ENCODE measurements around the gene KRT9.
A peak's percentile ranks its signal among the peaks of the same experiment; 100 is the strongest.
"Not testable (repeated sequence)": the region's sequence is repeated elsewhere in the genome, so short reads cannot be mapped to it uniquely, and the experiment has no call there.

KRT9 gene

DNA sequence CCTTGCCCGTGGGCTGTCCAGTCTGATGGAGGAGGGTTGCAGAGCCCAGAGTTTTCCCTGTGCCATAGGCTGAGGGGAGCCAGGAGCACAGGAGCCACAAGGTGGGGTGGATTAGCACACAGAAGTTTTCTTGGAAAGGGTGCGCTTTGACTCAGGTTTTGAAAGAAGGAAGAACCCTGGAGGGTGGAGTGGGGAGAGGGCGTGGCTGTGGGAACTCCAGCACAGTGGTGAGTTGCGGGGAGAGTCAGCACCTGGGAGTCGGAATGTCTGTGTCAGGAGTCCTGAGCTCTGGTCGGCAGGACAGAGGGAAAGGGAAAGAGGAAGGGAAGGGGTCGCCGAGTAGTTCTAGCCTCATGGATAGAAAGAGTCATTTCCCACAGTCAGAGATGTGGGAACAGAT is 23.7 kb upstream of the KRT9 start:
- no peak for DNase-seq (ENCODE audit: low read depth)
- H3K4me1 ChIP-seq (ENCODE audit: control insufficient read depth, insufficient read depth, low read length), result peaks cover 11% of the 10 kb centered on the region
- peaks cover 31% of the 10 kb centered on the region for H3K27me3 ChIP-seq (replicated peaks; ENCODE audit: control insufficient read depth, insufficient read depth, low read length)
- H3K36me3 ChIP-seq (ENCODE audit: control insufficient read depth, insufficient read depth, low read length, severe bottlenecking), result no peaks in the 10 kb centered on the region
- peaks cover 3% of the 10 kb centered on the region for H3K9me3 ChIP-seq (ENCODE audit: control insufficient read depth, low read length)
- H3K9ac ChIP-seq (ENCODE audit: low read length), result no peak overlapping the region
- no peak overlapping the region for H3K4me3 ChIP-seq (ENCODE audit: low read length)

GRCh38 chr17:41594363-41594915 is 22.6 kb upstream of the KRT9 start:
- Histone ChIP-seq H3K27me3 (replicated peaks; ENCODE audit: control insufficient read depth, insufficient read depth, low read length) (peaks cover 31% of the 10 kb centered on the region), H3K4me3 (ENCODE audit: low read length) (no peak overlapping the region), H3K4me1 (ENCODE audit: control insufficient read depth, insufficient read depth, low read length) (peaks cover 8% of the 10 kb centered on the region), H3K9ac (ENCODE audit: low read length) (peak overlapping the region; percentile 83), H3K36me3 (ENCODE audit: control insufficient read depth, insufficient read depth, low read length, severe bottlenecking) (no peaks in the 10 kb centered on the region), H3K9me3 (ENCODE audit: control insufficient read depth, low read length) (peaks cover 3% of the 10 kb centered on the region)
- DNase-seq (ENCODE audit: low read depth), result no peak

- no peaks in the 10 kb centered on the region for H3K36me3 ChIP-seq (ENCODE audit: control insufficient read depth, insufficient read depth, low read length, severe bottlenecking)
- H3K4me3 ChIP-seq (ENCODE audit: low read length), result no peak overlapping the region
- peaks cover 3% of the 10 kb centered on the region for H3K9me3 ChIP-seq (ENCODE audit: control insufficient read depth, low read length)
- peaks cover 31% of the 10 kb centered on the region for H3K27me3 ChIP-seq (replicated peaks; ENCODE audit: control insufficient read depth, insufficient read depth, low read length)
- peaks cover 8% of the 10 kb centered on the region for H3K4me1 ChIP-seq (ENCODE audit: control insufficient read depth, insufficient read depth, low read length)
- DNase-seq (ENCODE audit: low read depth), result no peak
- peak overlapping the region; percentile 83 for H3K9ac ChIP-seq (ENCODE audit: low read length)
These were observed 21.6 kb upstream of the KRT9 start for GRCh38 chr17:41593306-41593981.

- H3K9ac ChIP-seq (ENCODE audit: low read length), result peak overlapping the region; percentile 72
- H3K36me3 ChIP-seq (ENCODE audit: control insufficient read depth, insufficient read depth, low read length, severe bottlenecking), result no peaks in the 10 kb centered on the region
- no peak overlapping the region for H3K4me3 ChIP-seq (ENCODE audit: low read length)
- DNase-seq (ENCODE audit: low read depth), result no peak
- H3K9me3 ChIP-seq (ENCODE audit: control insufficient read depth, low read length), result peaks cover 3% of the 10 kb centered on the region
- peaks cover 8% of the 10 kb centered on the region for H3K4me1 ChIP-seq (ENCODE audit: control insufficient read depth, insufficient read depth, low read length)
- peaks cover 31% of the 10 kb centered on the region for H3K27me3 ChIP-seq (replicated peaks; ENCODE audit: control insufficient read depth, insufficient read depth, low read length)
These were observed 20.9 kb upstream of the KRT9 start for GRCh38 chr17:41592601-41593305.

DNA sequence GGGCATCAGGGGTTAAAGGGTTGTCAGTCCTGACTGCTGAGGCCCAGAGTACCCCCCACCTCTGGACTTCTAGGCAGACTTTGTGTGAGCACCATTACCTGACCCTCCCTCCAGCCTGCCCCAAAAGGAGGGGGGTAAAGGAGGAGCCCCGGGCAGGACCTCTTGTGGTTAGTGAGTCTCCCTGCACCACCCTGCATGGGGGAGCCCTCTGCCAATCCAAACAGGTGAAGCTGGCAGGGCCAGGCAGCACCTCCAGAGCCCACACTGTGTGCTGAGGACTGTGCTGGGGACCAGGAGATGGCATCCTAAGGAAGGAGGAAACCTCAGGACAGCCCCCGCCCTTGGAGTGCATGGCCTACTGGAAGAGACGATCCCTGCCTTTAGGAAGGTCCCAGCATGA is 17.4 kb upstream of the KRT9 start:
- no peak for DNase-seq (ENCODE audit: low read depth)
- Histone ChIP-seq H3K9ac (ENCODE audit: low read length) (no peak overlapping the region), H3K27me3 (replicated peaks; ENCODE audit: control insufficient read depth, insufficient read depth, low read length) (peaks cover 19% of the 10 kb centered on the region), H3K36me3 (ENCODE audit: control insufficient read depth, insufficient read depth, low read length, severe bottlenecking) (no peaks in the 10 kb centered on the region), H3K9me3 (ENCODE audit: control insufficient read depth, low read length) (peaks cover 3% of the 10 kb centered on the region), H3K4me1 (ENCODE audit: control insufficient read depth, insufficient read depth, low read length) (peaks cover 7% of the 10 kb centered on the region), H3K4me3 (ENCODE audit: low read length) (no peak overlapping the region)

DNA sequence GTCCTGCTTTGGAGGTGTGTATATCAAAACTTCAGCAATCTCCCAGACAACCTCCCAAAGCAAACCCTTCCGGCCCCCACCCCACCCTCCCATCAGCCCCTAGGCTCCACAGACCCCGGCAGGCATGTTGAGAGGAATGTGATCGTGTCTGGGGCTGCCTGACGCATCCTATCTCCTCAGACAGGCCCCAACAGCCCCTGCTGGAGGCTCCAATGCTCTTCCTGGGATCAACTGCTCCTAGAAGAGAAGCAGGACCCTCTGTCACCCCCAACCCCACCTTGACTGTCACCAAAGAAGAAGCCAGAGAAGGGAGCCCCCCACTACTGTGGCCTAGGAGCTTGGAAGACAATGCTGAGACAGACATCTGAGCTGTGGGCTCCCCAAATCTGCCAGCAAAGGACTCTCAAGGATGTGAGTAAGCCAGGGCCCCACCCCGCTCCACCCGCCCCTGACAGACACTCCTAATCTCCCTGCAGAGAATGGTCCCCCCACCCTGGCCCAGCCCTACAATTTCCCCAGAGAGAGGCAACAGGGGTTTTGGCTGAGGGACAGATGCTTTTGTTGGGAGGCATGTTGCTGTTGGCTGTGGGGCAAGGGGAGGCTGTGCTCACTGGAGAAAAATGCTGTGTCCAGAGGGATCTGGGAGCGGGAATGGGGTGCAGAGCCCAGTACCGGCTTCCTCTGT is 16.4 kb upstream of the KRT9 start:
- no peak for DNase-seq (ENCODE audit: low read depth)
- H3K27me3 ChIP-seq (replicated peaks; ENCODE audit: control insufficient read depth, insufficient read depth, low read length), result peaks cover 19% of the 10 kb centered on the region
- no peaks in the 10 kb centered on the region for H3K36me3 ChIP-seq (ENCODE audit: control insufficient read depth, insufficient read depth, low read length, severe bottlenecking)
- no peak overlapping the region for H3K9ac ChIP-seq (ENCODE audit: low read length)
- H3K4me1 ChIP-seq (ENCODE audit: control insufficient read depth, insufficient read depth, low read length), result peaks cover 2% of the 10 kb centered on the region
- no peak overlapping the region for H3K4me3 ChIP-seq (ENCODE audit: low read length)
- H3K9me3 ChIP-seq (ENCODE audit: control insufficient read depth, low read length), result peaks cover 3% of the 10 kb centered on the region

- Histone ChIP-seq H3K9ac (ENCODE audit: low read length) (no peak within 1 kb of the TSS), H3K4me3 (ENCODE audit: low read length) (no peak within 1 kb of the TSS), H3K27me3 (replicated peaks; ENCODE audit: control insufficient read depth, insufficient read depth, low read length) (peaks cover 22% of the 10 kb centered on the region), H3K36me3 (ENCODE audit: control insufficient read depth, insufficient read depth, low read length, severe bottlenecking) (no peaks in the 10 kb centered on the region), H3K9me3 (ENCODE audit: control insufficient read depth, low read length) (peaks cover 3% of the 10 kb centered on the region), H3K4me1 (ENCODE audit: control insufficient read depth, insufficient read depth, low read length) (peaks cover 10% of the 10 kb centered on the region)
- no peak for DNase-seq (ENCODE audit: low read depth)
These were observed 15.1 kb upstream of the KRT9 start, which contains the start of gene KRT14 for GRCh38 chr17:41586863-41587495. KRT14 (minus strand) TSS chr17:41586895; CDS start chr17:41586834, 61 bp downstream.

DNA sequence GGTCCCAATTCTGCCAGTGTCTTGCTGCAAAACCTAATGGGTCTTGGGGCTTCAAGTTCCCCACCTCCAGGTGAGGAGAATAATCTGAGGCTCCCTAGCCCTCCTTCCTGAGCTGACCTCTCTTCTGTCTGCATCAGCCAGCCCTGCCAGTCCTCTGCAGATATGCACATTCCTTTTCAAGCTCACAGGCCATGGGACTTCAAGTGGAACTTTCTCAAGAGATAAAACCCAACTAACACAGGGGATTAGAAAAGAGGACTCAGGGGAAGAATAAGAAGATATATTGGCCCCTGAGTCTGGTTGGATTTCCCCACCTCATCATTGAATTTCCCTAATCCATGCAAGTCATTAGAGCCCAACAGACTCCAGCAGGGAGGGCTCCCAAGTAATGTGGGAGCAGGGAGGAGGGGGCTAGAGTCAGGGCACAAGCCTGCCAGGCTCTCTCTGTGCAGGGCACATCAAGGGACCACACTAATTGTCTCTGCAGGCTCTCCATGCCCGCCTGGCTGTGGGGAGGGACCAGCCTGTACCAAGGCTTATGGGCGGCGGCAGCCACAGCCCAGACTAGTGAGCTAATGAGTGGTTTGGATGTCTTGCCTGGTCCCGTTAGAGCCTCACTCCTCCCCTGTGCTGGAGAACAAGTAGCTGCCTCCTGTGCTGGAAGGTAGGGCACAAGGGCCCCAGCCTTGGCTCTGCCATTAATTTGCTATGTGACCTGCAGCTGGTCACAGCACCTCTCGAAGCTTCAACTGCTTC is 13.6 kb upstream of the KRT9 start:
- H3K36me3 ChIP-seq (ENCODE audit: control insufficient read depth, insufficient read depth, low read length, severe bottlenecking), result no peaks in the 10 kb centered on the region
- H3K9me3 ChIP-seq (ENCODE audit: control insufficient read depth, low read length), result no peaks in the 10 kb centered on the region
- peaks cover 16% of the 10 kb centered on the region for H3K4me1 ChIP-seq (ENCODE audit: control insufficient read depth, insufficient read depth, low read length)
- DNase-seq (ENCODE audit: low read depth), result no peak
- H3K27me3 ChIP-seq (replicated peaks; ENCODE audit: control insufficient read depth, insufficient read depth, low read length), result peaks cover 26% of the 10 kb centered on the region
- no peak overlapping the region for H3K9ac ChIP-seq (ENCODE audit: low read length)
- H3K4me3 ChIP-seq (ENCODE audit: low read length), result no peak overlapping the region

GRCh38 chr17:41584331-41584927 is 12.6 kb upstream of the KRT9 start:
- peaks cover 22% of the 10 kb centered on the region for H3K4me1 ChIP-seq (ENCODE audit: control insufficient read depth, insufficient read depth, low read length)
- not testable (repeated sequence) for H3K36me3 ChIP-seq (ENCODE audit: control insufficient read depth, insufficient read depth, low read length, severe bottlenecking); H3K9ac ChIP-seq (ENCODE audit: low read length); DNase-seq (ENCODE audit: low read depth); H3K9me3 ChIP-seq (ENCODE audit: control insufficient read depth, low read length); H3K4me3 ChIP-seq (ENCODE audit: low read length)
- H3K27me3 ChIP-seq (replicated peaks; ENCODE audit: control insufficient read depth, insufficient read depth, low read length), result peaks cover 28% of the 10 kb centered on the region
